ES-I3 (cell line): ENCODE results near the gene CD63.

Source experiments
- H3K36me3 ChIP-seq: 2 replicates; pipeline ENCODE4 v1.6.1; 2013; ENCODE audit warnings: mild to moderate bottlenecking, low read length, control low read depth, moderate library complexity; ENCODE audit not compliant: insufficient read depth
- H3K4me1 ChIP-seq: 2 replicates; pipeline ENCODE4 v1.6.1; 2013; ENCODE audit warnings: mild to moderate bottlenecking, control low read depth, low read length; ENCODE audit not compliant: insufficient read depth
- H3K9ac ChIP-seq: 2 replicates; pipeline ENCODE4 v1.6.1; 2013; ENCODE audit warnings: low read depth, mild to moderate bottlenecking, low read length, moderate library complexity
- H3K9me3 ChIP-seq: 2 replicates; pipeline ENCODE4 v1.6.1; 2013; ENCODE audit warnings: mild to moderate bottlenecking, low read length, moderate library complexity; ENCODE audit not compliant: control insufficient read depth, insufficient read depth

Gene CD63

DNA sequence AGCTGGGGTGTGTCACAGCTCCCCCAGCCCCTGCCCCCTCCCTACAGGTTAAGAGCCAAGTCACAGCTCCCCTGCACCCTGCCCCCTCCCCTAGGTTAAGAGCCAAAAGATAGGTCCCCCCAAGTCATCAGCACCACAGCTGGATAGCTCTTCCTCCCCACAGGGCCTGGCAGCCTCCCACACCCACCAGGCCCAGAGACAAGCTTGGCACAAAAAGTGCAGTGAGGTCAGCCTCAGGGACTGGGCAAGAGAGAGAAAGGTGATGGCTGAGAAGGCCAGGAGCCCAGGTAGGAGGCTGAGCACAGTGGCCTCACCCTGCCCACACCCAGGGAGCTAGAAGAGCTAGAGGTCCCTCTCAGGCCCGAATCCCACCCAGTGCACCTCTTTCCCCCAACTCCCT lies 29.8 kb downstream of the CD63 start:
- no peaks in the 10 kb centered on the region for H3K4me1 ChIP-seq
- no peaks in the 10 kb centered on the region for H3K36me3 ChIP-seq
- H3K9me3 ChIP-seq = no peaks in the 10 kb centered on the region
- H3K9ac ChIP-seq = no peak overlapping the region

GRCh38 chr12:55698241-55698955 lies 30.4 kb downstream of the CD63 start:
- no peak overlapping the region for H3K9ac ChIP-seq
- no peaks in the 10 kb centered on the region for H3K9me3 ChIP-seq
- no peaks in the 10 kb centered on the region for H3K36me3 ChIP-seq
- H3K4me1 ChIP-seq = no peaks in the 10 kb centered on the region

GRCh38 chr12:55697686-55698085 lies 31.1 kb downstream of the CD63 start:
- H3K4me1 ChIP-seq = no peaks in the 10 kb centered on the region
- no peak overlapping the region for H3K9ac ChIP-seq
- H3K36me3 ChIP-seq = no peaks in the 10 kb centered on the region
- no peaks in the 10 kb centered on the region for H3K9me3 ChIP-seq

DNA sequence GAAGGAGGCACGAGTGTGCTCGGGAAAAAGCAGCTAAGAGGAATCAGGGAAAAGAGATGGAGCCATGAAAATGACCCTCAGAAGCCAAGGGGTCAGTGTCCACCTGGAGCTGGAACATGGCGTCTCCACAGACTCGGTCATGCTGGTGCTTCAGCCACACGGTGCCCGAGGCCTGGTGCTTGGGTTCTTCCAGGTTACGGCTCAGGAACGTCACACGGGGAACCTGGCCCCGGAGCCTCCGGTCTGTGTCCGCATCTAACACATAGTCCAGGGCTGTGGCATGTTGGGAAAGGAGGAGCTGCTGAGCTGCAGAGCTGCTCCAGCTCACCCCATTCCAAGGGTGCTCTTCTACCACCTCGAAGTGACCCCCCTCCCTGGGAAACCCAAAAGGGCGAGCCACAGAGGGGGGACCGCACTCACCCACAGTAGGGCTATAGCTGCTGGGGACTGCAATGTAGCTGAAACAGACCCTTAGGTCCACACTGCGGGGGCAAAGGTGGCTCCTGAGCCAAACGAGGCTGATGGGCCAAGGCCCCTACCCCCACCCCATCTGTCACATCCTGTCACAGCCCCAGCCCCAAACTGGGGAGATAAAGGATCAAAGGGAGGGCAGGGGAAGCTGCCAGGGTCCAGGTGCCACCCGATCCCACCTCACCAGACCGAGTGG lies 31.9 kb downstream of the CD63 start:
- H3K4me1 ChIP-seq = no peaks in the 10 kb centered on the region
- H3K9ac ChIP-seq = no peak overlapping the region
- no peaks in the 10 kb centered on the region; the same call in 1 of the 2 replicates for H3K9me3 ChIP-seq
- H3K36me3 ChIP-seq = no peaks in the 10 kb centered on the region

DNA sequence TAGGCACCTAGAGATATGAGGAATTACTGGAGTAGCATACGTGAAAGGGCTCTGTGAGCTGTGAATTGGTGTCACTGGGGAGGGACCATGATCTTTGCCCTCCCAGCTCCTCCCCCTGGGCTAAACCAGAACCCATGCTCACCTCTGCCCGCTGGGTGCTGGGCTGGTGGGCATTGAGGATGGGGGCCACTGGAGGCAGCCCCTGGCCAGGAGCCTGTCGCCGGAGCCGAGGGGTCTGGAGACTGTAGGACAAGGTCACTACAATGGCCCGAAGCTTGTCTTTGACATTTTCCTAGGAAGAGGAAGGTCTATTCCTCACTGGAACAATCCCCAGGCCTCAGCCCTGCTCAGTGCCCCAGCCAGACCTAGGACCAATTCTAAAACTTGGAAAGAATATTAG lies 32.7 kb downstream of the CD63 start:
- H3K4me1 ChIP-seq = no peaks in the 10 kb centered on the region
- no peak overlapping the region for H3K9ac ChIP-seq
- H3K9me3 ChIP-seq = no peaks in the 10 kb centered on the region; the same call in 1 of the 2 replicates
- H3K36me3 ChIP-seq = no peaks in the 10 kb centered on the region

DNA sequence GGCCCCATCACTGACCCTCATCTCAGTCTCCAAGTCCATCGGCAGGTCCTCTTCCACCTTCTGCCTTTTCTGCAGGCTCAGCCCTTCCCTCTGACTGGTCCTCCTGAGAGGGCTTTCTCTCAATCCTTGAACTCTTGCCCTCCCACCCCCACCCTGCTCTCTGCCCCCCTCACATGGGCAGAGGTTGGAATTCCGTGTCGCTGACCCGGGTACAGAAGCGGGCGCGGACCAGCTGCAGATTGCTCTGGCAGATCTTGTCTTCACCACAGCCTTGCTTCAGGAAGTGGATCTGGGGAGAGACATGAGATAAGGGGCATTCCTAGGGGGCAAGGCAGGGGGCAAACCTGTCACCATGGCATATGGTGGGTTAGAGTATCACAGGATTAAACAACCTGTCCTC lies 33.5 kb downstream of the CD63 start:
- Histone ChIP-seq H3K36me3 (no peaks in the 10 kb centered on the region), H3K9ac (no peak overlapping the region)

GRCh38 chr12:55694651-55695050 lies 34.2 kb downstream of the CD63 start:
- no peaks in the 10 kb centered on the region for H3K36me3 ChIP-seq
- H3K9ac ChIP-seq = no peak overlapping the region
- H3K9me3 ChIP-seq = no peaks in the 10 kb centered on the region; the same call in 1 of the 2 replicates
- H3K4me1 ChIP-seq = no peaks in the 10 kb centered on the region

More for the DNA sequence above, 33.5 kb downstream of the CD63 start:
- no peaks in the 10 kb centered on the region for H3K4me1 ChIP-seq
- no peaks in the 10 kb centered on the region; the same call in 1 of the 2 replicates for H3K9me3 ChIP-seq

GRCh38 chr12:55694188-55694515 lies 34.7 kb downstream of the CD63 start:
- no peaks in the 10 kb centered on the region; the same call in 1 of the 2 replicates for H3K9me3 ChIP-seq
- H3K36me3 ChIP-seq = no peaks in the 10 kb centered on the region
- no peaks in the 10 kb centered on the region for H3K4me1 ChIP-seq
- H3K9ac ChIP-seq = no peak overlapping the region

DNA sequence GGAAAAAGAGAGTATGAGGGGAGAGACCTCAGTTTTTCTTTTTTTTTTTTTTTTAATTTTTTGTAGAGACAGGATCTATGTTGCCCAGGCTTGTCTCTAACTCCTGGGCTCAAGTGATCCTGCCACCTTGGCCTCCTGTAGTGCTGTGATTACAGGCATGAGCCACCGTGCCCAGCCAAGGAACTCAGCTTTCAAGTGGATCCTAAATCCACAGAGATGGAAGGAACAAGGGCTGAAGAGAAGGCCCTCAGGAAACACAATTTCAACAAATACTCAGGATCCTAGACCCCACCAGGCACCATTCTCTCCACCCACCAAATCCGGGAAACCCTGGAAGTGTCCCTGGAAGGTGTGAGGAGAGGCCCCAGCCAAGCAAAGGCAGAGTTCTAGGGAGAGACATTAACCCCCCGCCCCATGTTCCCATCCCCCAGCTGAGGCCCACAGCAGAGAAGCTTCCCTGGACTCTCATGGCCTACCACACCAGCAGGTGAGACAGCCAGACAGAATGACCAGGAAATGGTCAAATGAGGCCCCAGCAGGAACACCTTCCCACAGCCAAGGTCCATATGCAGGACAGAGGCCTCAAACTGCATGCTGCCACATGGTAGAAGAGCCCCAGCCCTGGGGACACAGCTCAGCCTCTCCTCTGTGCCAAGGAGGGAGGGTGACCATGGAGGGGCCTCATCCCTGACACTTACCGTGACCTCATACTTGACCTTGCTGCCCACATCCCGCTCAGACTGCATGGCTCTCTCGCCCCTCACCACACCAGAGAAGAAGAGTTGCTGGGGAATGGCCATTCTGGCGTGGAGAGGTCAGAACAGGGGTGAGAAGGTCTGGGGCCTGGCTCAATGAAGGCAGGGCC lies 35.3 kb downstream of the CD63 start:
- Histone ChIP-seq H3K4me1 (no peaks in the 10 kb centered on the region), H3K9me3 (no peaks in the 10 kb centered on the region; the same call in 1 of the 2 replicates), H3K9ac (no peak overlapping the region), H3K36me3 (no peaks in the 10 kb centered on the region)

GRCh38 chr12:55692631-55693322 lies 36.0 kb downstream of the CD63 start:
- Histone ChIP-seq H3K36me3 (peaks cover 4% of the 10 kb centered on the region; the same call in 1 of the 2 replicates), H3K4me1 (no peaks in the 10 kb centered on the region), H3K9ac (no peak overlapping the region), H3K9me3 (no peaks in the 10 kb centered on the region; the same call in 1 of the 2 replicates)

GRCh38 chr12:55688716-55689655 lies 39.8 kb downstream of the CD63 start:
- no peaks in the 10 kb centered on the region; the same call in 1 of the 2 replicates for H3K9me3 ChIP-seq
- peaks cover 6% of the 10 kb centered on the region; the same call in 1 of the 2 replicates for H3K36me3 ChIP-seq
- no peak overlapping the region for H3K9ac ChIP-seq
- no peaks in the 10 kb centered on the region for H3K4me1 ChIP-seq

DNA sequence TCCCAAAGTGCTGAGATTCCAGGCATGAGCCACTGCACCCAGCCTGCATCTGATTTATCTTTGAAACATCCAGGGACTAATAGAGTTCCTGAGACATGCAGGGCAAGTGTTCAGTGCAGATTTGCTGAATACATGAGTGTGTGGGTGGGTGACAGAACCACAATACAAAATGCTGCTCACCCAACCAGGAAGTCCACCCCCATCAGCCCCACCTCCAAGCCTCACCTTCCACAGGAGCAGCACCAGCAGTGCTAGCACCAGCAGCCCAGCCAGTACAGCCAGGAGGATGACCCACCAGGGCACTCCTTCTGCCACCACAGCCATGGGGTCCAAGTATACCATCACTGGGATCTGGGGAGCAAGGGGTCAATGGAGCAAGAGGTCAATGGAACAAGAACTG lies 41.1 kb downstream of the CD63 start:
- no peak overlapping the region for H3K9ac ChIP-seq
- no peaks in the 10 kb centered on the region for H3K4me1 ChIP-seq
- no peaks in the 10 kb centered on the region; the same call in 1 of the 2 replicates for H3K9me3 ChIP-seq
- H3K36me3 ChIP-seq = peaks cover 6% of the 10 kb centered on the region; the same call in 1 of the 2 replicates

DNA sequence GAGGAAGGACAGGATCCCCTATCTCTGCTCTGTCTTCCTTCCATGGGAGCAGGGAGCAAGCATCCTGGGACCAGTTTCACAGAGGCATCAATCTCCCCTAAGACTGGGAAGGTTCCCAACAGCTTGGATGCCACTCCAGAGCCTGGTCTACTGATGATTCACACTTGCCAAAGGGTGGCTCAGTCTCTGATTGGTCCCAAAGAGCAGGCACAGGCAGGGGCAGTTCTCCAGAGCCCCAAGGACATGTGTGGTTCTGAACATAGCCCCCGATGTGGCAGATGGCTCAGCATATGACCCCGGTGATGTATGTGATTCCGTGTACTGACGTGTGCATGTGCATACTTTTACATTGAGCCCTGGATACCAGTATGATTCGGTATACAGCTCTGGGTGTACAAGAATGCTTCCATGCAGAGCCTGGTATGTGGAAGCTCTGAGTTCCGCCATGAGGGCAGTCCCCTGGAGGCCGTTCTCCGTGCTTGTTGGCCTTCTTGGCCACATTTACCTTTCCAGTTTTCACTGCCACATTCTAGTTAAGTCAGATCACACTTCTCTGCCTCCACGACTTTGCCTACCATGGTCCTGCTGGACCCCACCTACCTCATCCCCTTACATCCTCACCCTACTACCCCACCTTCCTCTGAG lies 42.3 kb downstream of the CD63 start:
- Histone ChIP-seq H3K36me3 (peaks cover 6% of the 10 kb centered on the region; the same call in 1 of the 2 replicates), H3K4me1 (no peaks in the 10 kb centered on the region), H3K9ac (no peak overlapping the region), H3K9me3 (no peaks in the 10 kb centered on the region)
